Spleen (tissue), 11 donors: ENCODE data around the gene RAP1GAP. TPM values are rescaled to one million over a fixed set of nuclear protein-coding genes. Genes with fewer than 3 reads are reported as not detected.
A peak's percentile ranks its signal among the peaks of the same experiment; 100 is the strongest.

Experiments
- DNase-seq: peaks from one replicate; pipeline ENCODE4 v3.0.0-alpha.2; 2020
- H3K27ac ChIP-seq, 8 donors: fragments of 200-600 bp; sonication (generic) in 7 of 8; 1 replicate in 4 of 8; 2 replicates in 4 of 8; pipeline versions ENCODE4 v1.5.0 to v1.8.0; 2016 to 2021; ENCODE audit warnings: inconsistent platforms in 4 of 8, mild to moderate bottlenecking in 4 of 8, moderate library complexity in 1 of 8
- H3K27me3 ChIP-seq, 7 donors: fragments of 200-600 bp; sonication (generic) in 6 of 7; replicated peaks in 1 of 7; 1 replicate in 4 of 7; 2 replicates in 3 of 7; pipeline versions ENCODE4 v1.5.0 to v1.8.0; 2016 to 2021; ENCODE audit warnings: inconsistent platforms in 3 of 7, mild to moderate bottlenecking in 1 of 7
- H3K36me3 ChIP-seq, 6 donors: fragments of 200-600 bp; sonication (generic) in 5 of 6; 1 replicate in 4 of 6; 2 replicates in 2 of 6; pipeline versions ENCODE4 v1.5.0 to v1.8.0; 2016 to 2021; ENCODE audit warnings: inconsistent platforms in 2 of 6
- H3K4me1 ChIP-seq, 6 donors: fragments of 200-600 bp; sonication (generic) in 5 of 6; 1 replicate in 3 of 6; 2 replicates in 3 of 6; pipeline versions ENCODE4 v1.5.0 to v1.8.0; 2016 to 2021; ENCODE audit warnings: inconsistent platforms in 3 of 6
- H3K4me3 ChIP-seq, 8 donors: fragments of 200-600 bp; sonication (generic) in 7 of 8; 1 replicate in 4 of 8; 2 replicates in 4 of 8; pipeline versions ENCODE4 v1.5.0 to v1.8.0; 2016 to 2021; ENCODE audit warnings: inconsistent platforms in 4 of 8, mild to moderate bottlenecking in 4 of 8, moderate library complexity in 2 of 8
- H3K9me3 ChIP-seq, 8 donors: fragments of 200-600 bp; sonication (generic) in 7 of 8; 1 replicate in 4 of 8; 2 replicates in 4 of 8; pipeline versions ENCODE4 v1.5.0 to v1.8.0; 2016 to 2021; ENCODE audit warnings: inconsistent platforms in 4 of 8
- CTCF ChIP-seq, 11 experiments: fragments of 200-600 bp in 7 of 11; fragments of 450-650 bp in 4 of 11; sonication (generic) in 4 of 11; IDR thresholded peaks in 8 of 11; conservative IDR thresholded peaks in 3 of 11; 1 replicate in 7 of 11; 2 replicates in 4 of 11; pipeline versions ENCODE4 v1.4.0 to v1.8.0; 2016 to 2021; ENCODE audit warnings: antibody characterized with exemption in 11 of 11, inconsistent platforms in 4 of 11, mild to moderate bottlenecking in 1 of 11
- POLR2A ChIP-seq, 3 donors: fragments of 450-650 bp; IDR thresholded peaks; one replicate each; pipeline ENCODE4 v1.5.1; 2017; ENCODE audit warnings: antibody characterized with exemption in 3 of 3, mild to moderate bottlenecking in 1 of 3
- POLR2AphosphoS5 ChIP-seq, 3 donors: sonication (generic); formaldehyde crosslinking; IDR thresholded peaks; one replicate each; pipeline ENCODE4 v1.5.1; 2017; ENCODE audit warnings: antibody characterized with exemption in 3 of 3
- WGBS, 5 donors: extraction: QIAGEN DNeasy Blood & Tissue Kit in 3 of 5; methylation state at CpG; one replicate each; pipeline versions ENCODE4 v1.1.5 to v1.1.7; 2013 to 2018; 5-methylcytosine and 5-hydroxymethylcytosine counted together
- intact Hi-C: fragments of 100-400 bp; cut with DNase I; formaldehyde crosslinking; loops from one replicate; pipeline ENCODE4 v1.15.0; 2023; ENCODE audit warnings: low total_unique reads
- polyA plus RNA-seq, 3 donors: library from polyadenylated mRNA; stranded (reverse); fragments of 200-250 nt; gene quantifications; one replicate each; pipeline ENCODE4 v1.2.1, GENCODE V29; 2013
- total RNA-seq, 7 donors: library from RNA; depleted of rRNA in 3 of 7; stranded (reverse); fragments of >200 nt in 3 of 7; fragmentation: NEBNext Ultra II Directional in 4 of 7; extraction: Animal tissue kit (Norgen Biotek cat#: 25700) in 4 of 7; gene quantifications; one replicate each; pipeline versions ENCODE4 v1.1.0 to v1.2.1, GENCODE V29; 2016 to 2021
- donor health status: healthy with polysubstance abuse.
- donor health status: DM: no; HTN: no; CAD: no; lungs with moderate emphysema.
- donor health status: DM: no; HTN: no; CAD: no.
- donor health status: Bipolar disorder and iron deficiency.
- donor health status: healthy.
- donor health status: DM: no; HTN: no; CAD: no.
- donor health status: DM: yes; HTN: yes; CAD: no.

Gene RAP1GAP
- total and polyA plus RNA-seq, 10 donors: 0.30 to 12.1 (median 0.86) TPM

GRCh38 chr1:21594501-21594900 is 74.7 kb downstream of the RAP1GAP start:
- Histone ChIP-seq H3K27me3 (peaks cover 0 to 93% (median 8%) of the 10 kb centered on the region in 7 donors), H3K4me1 (peaks cover 0 to 30% (median 8%) of the 10 kb centered on the region in 6 donors), H3K4me3 (no peak overlapping the region), H3K36me3 (no peaks in the 10 kb centered on the region), H3K9me3 (no peaks in the 10 kb centered on the region), H3K27ac (no peak overlapping the region)
- TF ChIP-seq POLR2A (IDR thresholded peaks at IDR 0.05): no peak
- no peak for TF ChIP-seq CTCF (IDR thresholded peaks at IDR 0.05 in 8 of 11, conservative IDR thresholded peaks at IDR 0.05 in 3 of 11)
- no peak for TF ChIP-seq POLR2AphosphoS5 (IDR thresholded peaks at IDR 0.05)
- no peak for DNase-seq
- intact Hi-C loops: no loop called here
- WGBS, 5 donors: 73 to 87% (median 75%) methylated on average over 10 to 11 of the region's 11 CpGs

GRCh38 chr1:21593231-21593630 is 75.9 kb downstream of the RAP1GAP start:
- WGBS, 5 donors: 76 to 91% (median 89%) methylated on average over 7 to 8 of the region's 8 CpGs
- Histone ChIP-seq H3K27ac (no peak overlapping the region), H3K4me1 (peaks cover 0 to 30% (median 8%) of the 10 kb centered on the region in 6 donors), H3K27me3 (peaks cover 0 to 92% (median 8%) of the 10 kb centered on the region in 7 donors), H3K9me3 (no peaks in the 10 kb centered on the region), H3K4me3 (no peak overlapping the region), H3K36me3 (no peaks in the 10 kb centered on the region)
- TF ChIP-seq POLR2A (IDR thresholded peaks at IDR 0.05) (no peak), POLR2AphosphoS5 (IDR thresholded peaks at IDR 0.05) (no peak), CTCF (IDR thresholded peaks at IDR 0.05 in 8 of 11, conservative IDR thresholded peaks at IDR 0.05 in 3 of 11) (no peak)
- DNase-seq: no peak
- intact Hi-C loops: no loop called here

GRCh38 chr1:21592086-21592865 is 76.9 kb downstream of the RAP1GAP start:
- Histone ChIP-seq H3K9me3 (no peaks in the 10 kb centered on the region), H3K36me3 (no peaks in the 10 kb centered on the region), H3K4me3 (no peak overlapping the region), H3K4me1 (peaks cover 0 to 31% (median 8%) of the 10 kb centered on the region in 6 donors), H3K27me3 (peaks cover 0 to 91% (median 8%) of the 10 kb centered on the region in 7 donors), H3K27ac (no peak overlapping the region)
- no peak for TF ChIP-seq POLR2A (IDR thresholded peaks at IDR 0.05)
- TF ChIP-seq POLR2AphosphoS5 (IDR thresholded peaks at IDR 0.05): no peak
- TF ChIP-seq CTCF (IDR thresholded peaks at IDR 0.05 in 8 of 11, conservative IDR thresholded peaks at IDR 0.05 in 3 of 11): no peak
- 78 to 90% (median 87%) methylated on average over 8 to 12 of the region's 12 CpGs for WGBS, 5 donors
- no peak for DNase-seq
- intact Hi-C loops: no loop called here

GRCh38 chr1:21590934-21591333 is 78.2 kb downstream of the RAP1GAP start:
- intact Hi-C loops: no loop called here
- DNase-seq: no peak
- Histone ChIP-seq H3K27me3 (peaks cover 0 to 91% (median 3%) of the 10 kb centered on the region in 7 donors), H3K4me1 (peaks cover 0 to 45% (median 12%) of the 10 kb centered on the region in 6 donors), H3K36me3 (no peaks in the 10 kb centered on the region), H3K9me3 (no peaks in the 10 kb centered on the region), H3K4me3 (peak overlapping the region in 1 of 8 donors; percentile 15), H3K27ac (peak overlapping the region in 5 of 8 donors; percentile 28 to 84 (median 70))
- TF ChIP-seq POLR2A (IDR thresholded peaks at IDR 0.05) (no peak), CTCF (IDR thresholded peaks at IDR 0.05 in 8 of 11, conservative IDR thresholded peaks at IDR 0.05 in 3 of 11) (no peak), POLR2AphosphoS5 (IDR thresholded peaks at IDR 0.05) (no peak)
- 40 to 57% (median 50%) methylated on average over 12 to 13 of the region's 13 CpGs for WGBS, 5 donors
